H1 (cell line): ENCODE measurements around the gene TRABD2B. TPM values are rescaled to one million over a fixed set of nuclear protein-coding genes. Genes with fewer than 3 reads are reported as not detected.

Source experiments
- CTCF ChIA-PET: fragments of 300-600 bp; sonication (Branson Sonifier 250); formaldehyde crosslinking; loops from one replicate; lab custom pipeline; 2021; ENCODE audit not compliant: partially characterized antibody; lab: Charles Lee
- POLR2A ChIA-PET: fragments of 300-600 bp; sonication (Branson Sonifier 250); formaldehyde crosslinking; loops from one replicate; lab custom pipeline; 2021; ENCODE audit warnings: inconsistent platforms; ENCODE audit not compliant: partially characterized antibody; lab: Charles Lee
- DNase-seq, 2 experiments: peaks; one replicate each; pipeline versions ENCODE4 v3.0.0 to v3.0.0-alpha.2; 2010 to 2022; ENCODE audit warnings: low spot score in 2 of 2, low read depth in 1 of 2, mixed read lengths in 1 of 2
- FAIRE-seq: peaks from 2 replicates; lab custom pipeline; 2011; peaks lifted over from hg19 to GRCh38; lab: Jason Lieb, UNC
- H2AFZ ChIP-seq: 2 replicates; pipeline ENCODE4 v1.8.1; 2012; ENCODE audit warnings: low read length, inconsistent platforms
- H2AK5ac ChIP-seq: 2 replicates; pipeline ENCODE4 v1.6.1; 2013; ENCODE audit warnings: low read depth, low read length
- H2BK120ac ChIP-seq: replicated peaks from 2 replicates; pipeline ENCODE3; 2013; ENCODE audit warnings: low read depth, low read length, inconsistent platforms
- H2BK12ac ChIP-seq: 2 replicates; pipeline ENCODE4 v1.6.1; 2013; ENCODE audit warnings: low read depth, low read length
- H2BK15ac ChIP-seq: 2 replicates; pipeline ENCODE4 v1.6.1; 2013; ENCODE audit warnings: low read length
- H2BK20ac ChIP-seq: 2 replicates; pipeline ENCODE4 v1.6.1; 2013; ENCODE audit warnings: low read length
- H2BK5ac ChIP-seq: 2 replicates; pipeline ENCODE4 v1.6.1; 2013; ENCODE audit warnings: low read depth, low read length
- H3K14ac ChIP-seq: 2 replicates; pipeline ENCODE4 v1.6.1; 2013; ENCODE audit warnings: inconsistent platforms; ENCODE audit not compliant: insufficient read length
- H3K18ac ChIP-seq: 2 replicates; pipeline ENCODE4 v1.6.1; 2013; ENCODE audit warnings: low read length; ENCODE audit errors: extremely low read depth
- H3K23ac ChIP-seq: 2 replicates; pipeline ENCODE4 v1.6.1; 2013; ENCODE audit warnings: inconsistent platforms; ENCODE audit not compliant: insufficient read length
- H3K23me2 ChIP-seq: 2 replicates; pipeline ENCODE4 v1.6.1; 2013; ENCODE audit warnings: low read depth, low read length
- H3K27ac ChIP-seq: 2 replicates; pipeline ENCODE4 v1.6.1; 2011; ENCODE audit warnings: low read depth, low read length, inconsistent platforms
- H3K27me3 ChIP-seq, 4 experiments: replicated peaks in 1 of 4; 1 replicate in 1 of 4; 2 replicates in 3 of 4; pipeline versions ENCODE4 v1.6.1 to v1.8.1; 2011 to 2013; ENCODE audit warnings: low read length in 3 of 4, mild to moderate bottlenecking in 3 of 4, inconsistent platforms in 2 of 4, mixed read lengths in 2 of 4, moderate library complexity in 1 of 4; ENCODE audit not compliant: control insufficient read depth in 3 of 4, insufficient read depth in 3 of 4; ENCODE audit errors: extremely low read depth in 1 of 4
- H3K36me3 ChIP-seq, 4 experiments: 2 replicates each; pipeline versions ENCODE4 v1.6.1 to v1.8.1; 2011 to 2013; ENCODE audit warnings: mild to moderate bottlenecking in 4 of 4, low read length in 3 of 4, moderate library complexity in 2 of 4, control low read depth in 1 of 4, inconsistent platforms in 1 of 4; ENCODE audit not compliant: insufficient read depth in 4 of 4, control insufficient read depth in 2 of 4
- H3K4ac ChIP-seq: replicated peaks from 2 replicates; pipeline ENCODE3; 2013; ENCODE audit warnings: low read length, low read depth, mixed read lengths, inconsistent platforms; ENCODE audit not compliant: insufficient read length
- H3K4me1 ChIP-seq, 4 experiments: replicated peaks in 1 of 4; 1 replicate in 1 of 4; 2 replicates in 3 of 4; pipeline versions ENCODE4 v1.6.1 to v1.8.1; 2011 to 2013; ENCODE audit warnings: low read length in 3 of 4, inconsistent platforms in 2 of 4, mixed read lengths in 1 of 4; ENCODE audit not compliant: insufficient read depth in 4 of 4, control insufficient read depth in 3 of 4
- H3K4me2 ChIP-seq, 2 experiments: 2 replicates each; pipeline versions ENCODE4 v1.6.1 to v1.8.1; 2011 to 2013; ENCODE audit warnings: low read depth in 2 of 2, low read length in 2 of 2, control low read depth in 1 of 2, inconsistent platforms in 1 of 2, mild to moderate bottlenecking in 1 of 2; ENCODE audit not compliant: insufficient read depth in 1 of 2
- H3K4me3 ChIP-seq, 4 experiments: fragments of 200-600, 300-600 bp in 1 of 4; sonication (generic), shearing (Covaris generic), sonication (Bioruptor Twin) in 1 of 4; 2 replicates each; pipeline versions ENCODE4 v1.5.1 to v1.8.1; 2011 to 2016; ENCODE audit warnings: low read length in 4 of 4, low read depth in 3 of 4, control low read depth in 2 of 4, inconsistent platforms in 2 of 4, mild to moderate bottlenecking in 2 of 4, mixed read lengths in 1 of 4, moderate library complexity in 1 of 4; ENCODE audit not compliant: insufficient read depth in 2 of 4; ENCODE audit errors: extremely low read depth in 1 of 4
- H3K56ac ChIP-seq: replicated peaks from 2 replicates; pipeline ENCODE3; 2013; ENCODE audit warnings: low read depth, mild to moderate bottlenecking, mixed read lengths, low read length, inconsistent platforms; ENCODE audit not compliant: insufficient read length
- H3K79me1 ChIP-seq: 2 replicates; pipeline ENCODE4 v1.6.1; 2013; ENCODE audit warnings: low read depth, low read length, control low read depth
- H3K79me2 ChIP-seq, 2 experiments: 2 replicates each; pipeline versions ENCODE4 v1.6.1 to v1.8.1; 2012 to 2013; ENCODE audit warnings: low read length in 2 of 2, mild to moderate bottlenecking in 2 of 2, inconsistent platforms in 1 of 2; ENCODE audit not compliant: insufficient read depth in 2 of 2, control insufficient read depth in 1 of 2
- H3K9ac ChIP-seq, 4 experiments: replicated peaks in 1 of 4; 1 replicate in 1 of 4; 2 replicates in 3 of 4; pipeline versions ENCODE4 v1.6.1 to v1.8.1; 2011 to 2013; ENCODE audit warnings: low read depth in 3 of 4, low read length in 3 of 4, control low read depth in 2 of 4, mild to moderate bottlenecking in 2 of 4, moderate library complexity in 2 of 4, inconsistent platforms in 1 of 4; ENCODE audit errors: extremely low read depth in 1 of 4
- H3K9me3 ChIP-seq, 2 experiments: 2 replicates each; pipeline versions ENCODE4 v1.6.1 to v1.8.1; 2012 to 2013; ENCODE audit warnings: mild to moderate bottlenecking in 2 of 2, moderate library complexity in 2 of 2, control low read depth in 1 of 2, inconsistent platforms in 1 of 2, low read depth in 1 of 2, low read length in 1 of 2, mixed read lengths in 1 of 2; ENCODE audit not compliant: insufficient read depth in 2 of 2
- H4K20me1 ChIP-seq, 2 experiments: replicated peaks in 1 of 2; 2 replicates each; pipeline versions ENCODE3 to v1.8.1; 2011 to 2013; ENCODE audit warnings: inconsistent platforms in 2 of 2, low read length in 2 of 2, mild to moderate bottlenecking in 1 of 2; ENCODE audit not compliant: insufficient read depth in 2 of 2, control insufficient read depth in 1 of 2
- H4K5ac ChIP-seq: 2 replicates; pipeline ENCODE4 v1.6.1; 2013; ENCODE audit warnings: low read length, low read depth, mixed read lengths, inconsistent platforms; ENCODE audit not compliant: insufficient read length
- H4K8ac ChIP-seq: 2 replicates; pipeline ENCODE4 v1.8.0; 2013; ENCODE audit warnings: mild to moderate bottlenecking, moderate library complexity, low read length, inconsistent platforms; ENCODE audit not compliant: insufficient read depth; ENCODE audit errors: extremely low read depth
- H4K91ac ChIP-seq: replicated peaks from 2 replicates; pipeline ENCODE3; 2013; ENCODE audit warnings: low read length, mixed read lengths, inconsistent platforms; ENCODE audit not compliant: insufficient read length
- BRCA1 ChIP-seq: IDR thresholded peaks from 2 replicates; pipeline ENCODE4 v1.6.1; 2012; ENCODE audit warnings: low read depth, low read length, improper control_type of control experiment
- CEBPB ChIP-seq: IDR thresholded peaks from 2 replicates; pipeline ENCODE4 v1.6.1; 2012; ENCODE audit warnings: low read depth, low read length
- KDM5A ChIP-seq: fragments of 200-600 bp; IDR thresholded peaks from 2 replicates; pipeline ENCODE4 v1.7.1; 2012; ENCODE audit warnings: mild to moderate bottlenecking, low read length, inconsistent platforms, mixed read lengths
- NANOG ChIP-seq: IDR thresholded peaks from 2 replicates; pipeline ENCODE4 v1.6.1; 2011; ENCODE audit warnings: low read length, low read depth, mild to moderate bottlenecking, inconsistent platforms; ENCODE audit not compliant: insufficient read depth, poor library complexity, severe bottlenecking
- PHF8 ChIP-seq: fragments of 200-600 bp; sonication (generic); conservative IDR thresholded peaks from 2 replicates; pipeline ENCODE4 v1.7.1; 2012; ENCODE audit warnings: low read depth, mild to moderate bottlenecking, inconsistent platforms, low read length, moderate library complexity
- SUZ12 ChIP-seq: fragments of 200-600 bp; sonication (generic); IDR thresholded peaks from 2 replicates; pipeline ENCODE4 v1.6.1; 2012; ENCODE audit warnings: mild to moderate bottlenecking, inconsistent platforms, low read length, moderate library complexity, mixed read lengths
- WGBS, 2 experiments: shearing (Covaris generic) in 1 of 2; methylation state at CpG; one replicate each; pipeline versions ENCODE4 v1.1.6 to v1.1.7; 2013 to 2015; ENCODE audit warnings: low lambda C conversion rate in 2 of 2, mixed read lengths in 2 of 2, inconsistent platforms in 1 of 2, low coverage in 1 of 2, missing lambda C conversion rate in 1 of 2; ENCODE audit not compliant: insufficient replicate concordance in 2 of 2, insufficient coverage in 1 of 2, insufficient read length in 1 of 2; ENCODE audit errors: extremely low coverage in 1 of 2, missing lambda C conversion rate in 1 of 2; 5-methylcytosine and 5-hydroxymethylcytosine counted together
- polyA plus RNA-seq, 7 experiments: library from polyadenylated mRNA; depleted of rRNA in 3 of 7; stranded (reverse) in 5 of 7; unstranded in 2 of 7; fragments of >200 nt in 5 of 7; fragments of 200-250 nt in 2 of 7; gene quantifications; 1 replicate in 5 of 7; 2 replicates in 1 of 7; 4 replicates in 1 of 7; pipeline versions ENCODE4 v1.2.1 to v1.2.3, GENCODE V29; 2011 to 2013; ENCODE audit warnings: missing spikeins in 2 of 7, mixed read lengths in 2 of 7
- total RNA-seq: library from RNA; stranded (reverse); fragmentation: NEBNext Ultra II Directional; extraction: Animal tissue kit (Norgen Biotek cat#: 25700); gene quantifications from 2 replicates; pipeline ENCODE4 v1.2.1, GENCODE V29; 2021

TRABD2B gene
- total and polyA plus RNA-seq, 2 of the 8 experiments (the other 6 are each of a cell fraction or from before 2014, with no cell fraction given) = 0.95 to 3.4 TPM

DNA sequence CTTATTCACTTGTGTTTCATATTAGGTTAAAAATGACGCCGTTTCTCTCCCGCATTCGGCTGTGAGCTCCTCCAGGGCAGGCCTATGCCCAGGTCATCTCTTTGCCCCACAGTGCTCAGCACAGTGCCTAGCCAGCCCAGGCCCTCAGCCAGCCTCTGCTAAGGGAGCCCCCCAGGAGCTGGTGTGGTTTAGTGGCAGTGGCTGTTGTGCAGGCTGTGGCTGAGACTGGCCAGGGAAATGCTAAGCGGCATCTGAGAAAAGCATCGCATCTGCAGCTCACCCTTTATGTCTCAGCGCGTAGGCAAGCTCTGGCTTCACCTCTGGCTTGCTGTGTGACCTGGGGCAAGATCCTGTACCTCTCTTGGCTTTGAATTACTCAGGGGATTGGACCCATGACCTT is 275.1 kb downstream of the TRABD2B start:
- Histone ChIP-seq H3K18ac (no peak overlapping the region), H3K4me1 (peaks cover 0 to 16% (median 11%) of the 10 kb centered on the region in 4 experiments; a peak in 6 of 7 replicates), H4K91ac (no peak overlapping the region), H3K79me2 (no peaks in the 10 kb centered on the region), H3K56ac (no peak overlapping the region), H3K4me3 (no peak overlapping the region), H4K20me1 (no peaks in the 10 kb centered on the region), H2BK12ac (no peak overlapping the region), H3K23ac (no peak overlapping the region), H3K9ac (no peak overlapping the region), H2BK20ac (no peak overlapping the region), H2BK120ac (no peak overlapping the region), H2BK5ac (no peak overlapping the region), H3K9me3 (no peaks in the 10 kb centered on the region), H3K23me2 (no peaks in the 10 kb centered on the region), H2BK15ac (no peak overlapping the region), H3K14ac (no peak overlapping the region), H3K79me1 (no peaks in the 10 kb centered on the region), H2AK5ac (no peak overlapping the region), H3K4ac (no peak overlapping the region), H2AFZ (no peak overlapping the region), H4K5ac (no peak overlapping the region), H4K8ac (no peak overlapping the region), H3K4me2 (no peak overlapping the region), H3K27me3 (peaks cover 12 to 38% (median 32%) of the 10 kb centered on the region in 4 experiments), H3K27ac (no peak overlapping the region), H3K36me3 (no peaks in the 10 kb centered on the region)
- no peak for DNase-seq
- CTCF ChIA-PET = interaction anchor here (0.6 to 11.5 kb wide), 11 partner anchors 14 to 341 kb away, joined by 3 to 129 read pairs (median 4); no protein-coding TSS in a partner anchor
- WGBS, 2 experiments = 96% methylated on average over 8 of the region's 8 CpGs; no CpG with 5 or more reads in 1 of the 2 experiments
- no peak for TF ChIP-seq CEBPB
- no peak for TF ChIP-seq NANOG
- TF ChIP-seq BRCA1 = no peak
- no peak for TF ChIP-seq PHF8
- TF ChIP-seq SUZ12 = no peak
- no peak for TF ChIP-seq KDM5A
- POLR2A ChIA-PET = no interaction called here
- no peak for FAIRE-seq
